Pancreas (tissue), 10 donors: Measurements from ENCODE around the gene TGFBR2. TPM values are rescaled to one million over a fixed set of nuclear protein-coding genes. Genes with fewer than 3 reads are reported as not detected.

Experiments
- ATAC-seq, 4 donors: fragments of 200-7000 bp; cut with Tn5 transposase; one replicate each; pipeline versions ENCODE4 v1.8.0 to v1.9.1; 2020; ENCODE audit warnings: mild to moderate bottlenecking in 4 of 4, moderate library complexity in 4 of 4
- DNase-seq, 6 donors: peaks; one replicate each; pipeline ENCODE4 v3.0.0-alpha.2; 2020
- FAIRE-seq: peaks from 2 replicates; lab custom pipeline; 2012; peaks lifted over from hg19 to GRCh38; lab: Jason Lieb, UNC
- H3K27ac ChIP-seq, 4 donors: fragments of 200-600 bp; sonication (generic); 1 replicate in 3 of 4; 2 replicates in 1 of 4; pipeline versions ENCODE4 v1.5.0 to v1.8.0; 2020
- H3K27me3 ChIP-seq, 4 donors: fragments of 200-600 bp; one replicate each; pipeline ENCODE4 v1.8.0; 2021
- H3K36me3 ChIP-seq, 3 donors: fragments of 200-600 bp; sonication (generic) in 1 of 3; one replicate each; pipeline versions ENCODE4 v1.5.0 to v1.8.0; 2020 to 2021
- H3K4me1 ChIP-seq, 3 donors: fragments of 200-600 bp; one replicate each; pipeline ENCODE4 v1.8.0; 2021
- H3K4me3 ChIP-seq, 4 donors: fragments of 200-600 bp; sonication (generic) in 2 of 4; one replicate each; pipeline versions ENCODE4 v1.5.0 to v1.8.0; 2020 to 2021
- H3K9me3 ChIP-seq, 4 donors: fragments of 200-600 bp; one replicate each; pipeline ENCODE4 v1.8.0; 2021
- CTCF ChIP-seq, 4 donors: fragments of 200-600 bp; sonication (generic) in 3 of 4; IDR thresholded peaks; one replicate each; pipeline versions ENCODE4 v1.5.0 to v1.8.0; 2021; ENCODE audit warnings: antibody characterized with exemption in 4 of 4
- WGBS, 2 donors: extraction: QIAGEN DNeasy Blood & Tissue Kit; methylation state at CpG; one replicate each; pipeline ENCODE4 v1.1.7; 2013; 5-methylcytosine and 5-hydroxymethylcytosine counted together
- intact Hi-C, 3 donors: fragments of 100-400 bp; cut with DNase I; formaldehyde crosslinking; loops; one replicate each; pipeline versions ENCODE4 v1.11.1 to v1.14.2; 2022
- polyA plus RNA-seq, 2 donors: library from polyadenylated mRNA; stranded (reverse); fragments of 200-250 nt; gene quantifications; one replicate each; pipeline ENCODE4 v1.2.3, GENCODE V29; 2013
- total RNA-seq, 6 donors: library from RNA; stranded (reverse); fragmentation: NEBNext Ultra II Directional in 4 of 6; extraction: Animal tissue kit (Norgen Biotek cat#: 25700) in 4 of 6; gene quantifications; one replicate each; pipeline versions ENCODE4 v1.2.1 to v1.2.4, GENCODE V29; 2021 to 2023
- donor health status: healthy with polysubstance abuse.
- donor health status: DM: no; HTN: no; CAD: no; lungs with moderate emphysema.
- donor health status: DM: no; HTN: no; CAD: no.
- donor health status: control.
- donor health status: control.
- donor health status: Bipolar disorder and iron deficiency.
- donor health status: DM: yes; HTN: yes; CAD: no.
- donor health status: DM: no; HTN: no; CAD: no.
- donor health status: DM: no; HTN: no; CAD: no.
- donor health status: DM: yes; HTN: yes; CAD: no.

The TGFBR2 gene
- total and polyA plus RNA-seq, 8 donors = 9.0 to 60.8 (median 31.1) TPM

- no peaks in the 10 kb centered on the region for H3K9me3 ChIP-seq
- peaks cover 0 to 25% (median 14%) of the 10 kb centered on the region in 3 donors for H3K4me1 ChIP-seq
- H3K27ac ChIP-seq = no peak overlapping the region
- WGBS, 2 donors = 59 to 61% methylated on average over 1 of the region's 1 CpG
- FAIRE-seq (no peak), DNase-seq (no peak), ATAC-seq (no peak)
- H3K36me3 ChIP-seq = no peaks in the 10 kb centered on the region
- no peaks in the 10 kb centered on the region for H3K27me3 ChIP-seq
- no peak overlapping the region for H3K4me3 ChIP-seq
- no peak for TF ChIP-seq CTCF (IDR thresholded peaks at IDR 0.05)
- intact Hi-C loops = no loop called here
Observed at GRCh38 chr3:30616347-30617027, 10.1 kb downstream of the TGFBR2 start.

GRCh38 chr3:30617069-30617468, 10.7 kb downstream of the TGFBR2 start:
- intact Hi-C loops = no loop called here
- no peak for FAIRE-seq
- no peak for ATAC-seq
- H3K4me3 ChIP-seq = no peak overlapping the region
- WGBS, 2 donors = 92 to 93% methylated on average over 5 of the region's 5 CpGs
- no peaks in the 10 kb centered on the region for H3K27me3 ChIP-seq
- no peaks in the 10 kb centered on the region for H3K36me3 ChIP-seq
- no peaks in the 10 kb centered on the region for H3K9me3 ChIP-seq
- no peak for TF ChIP-seq CTCF (IDR thresholded peaks at IDR 0.05)
- peaks cover 0 to 25% (median 9%) of the 10 kb centered on the region in 3 donors for H3K4me1 ChIP-seq
- DNase-seq = no peak
- no peak overlapping the region for H3K27ac ChIP-seq

GRCh38 chr3:30617653-30618052, 11.3 kb downstream of the TGFBR2 start:
- Histone ChIP-seq H3K36me3 (no peaks in the 10 kb centered on the region), H3K4me1 (peaks cover 0 to 25% (median 14%) of the 10 kb centered on the region in 3 donors), H3K27ac (no peak overlapping the region), H3K4me3 (no peak overlapping the region), H3K9me3 (no peaks in the 10 kb centered on the region), H3K27me3 (no peaks in the 10 kb centered on the region)
- WGBS, 2 donors = 86 to 90% methylated on average over 2 of the region's 2 CpGs
- no peak for FAIRE-seq
- no peak for DNase-seq
- no peak for TF ChIP-seq CTCF (IDR thresholded peaks at IDR 0.05)
- no peak for ATAC-seq
- intact Hi-C loops = no loop called here

- H3K27me3 ChIP-seq = no peaks in the 10 kb centered on the region
- ATAC-seq = no peak
- H3K9me3 ChIP-seq = no peaks in the 10 kb centered on the region
- peaks cover 0 to 25% (median 15%) of the 10 kb centered on the region in 3 donors for H3K4me1 ChIP-seq
- no peak overlapping the region for H3K27ac ChIP-seq
- H3K36me3 ChIP-seq = no peaks in the 10 kb centered on the region
- intact Hi-C loops = no loop called here
- no peak for FAIRE-seq
- DNase-seq = no peak
- 89% methylated on average over 3 of the region's 3 CpGs for WGBS, 2 donors
- no peak for TF ChIP-seq CTCF (IDR thresholded peaks at IDR 0.05)
- no peak overlapping the region for H3K4me3 ChIP-seq
Observed at GRCh38 chr3:30618526-30618925, 12.1 kb downstream of the TGFBR2 start.

GRCh38 chr3:30619318-30619717, 12.9 kb downstream of the TGFBR2 start:
- no peak overlapping the region for H3K27ac ChIP-seq

More at GRCh38 chr3:30619318-30619717, 12.9 kb downstream of the TGFBR2 start:
- no peak for FAIRE-seq
- H3K4me1 ChIP-seq = peaks cover 0 to 24% (median 15%) of the 10 kb centered on the region in 3 donors
- TF ChIP-seq CTCF (IDR thresholded peaks at IDR 0.05) = no peak
- WGBS, 2 donors = 92 to 96% methylated on average over 1 of the region's 1 CpG
- no peaks in the 10 kb centered on the region for H3K9me3 ChIP-seq
- intact Hi-C loops = no loop called here
- no peak for DNase-seq
- no peak for ATAC-seq
- no peaks in the 10 kb centered on the region for H3K27me3 ChIP-seq
- H3K36me3 ChIP-seq = no peaks in the 10 kb centered on the region
- H3K4me3 ChIP-seq = no peak overlapping the region
